ENCODE results near the gene KCNH5.

KCNH5 gene

GRCh38 chr14:62956413-62956812, 88.8 kb downstream of the KCNH5 start:
- TF ChIP-seq ZFX (IDR thresholded peaks at IDR 0.05) (no peak), CTCF (conservative IDR thresholded peaks at IDR 0.05) (no peak)
- H3K27ac ChIP-seq = no peak overlapping the region

DNA sequence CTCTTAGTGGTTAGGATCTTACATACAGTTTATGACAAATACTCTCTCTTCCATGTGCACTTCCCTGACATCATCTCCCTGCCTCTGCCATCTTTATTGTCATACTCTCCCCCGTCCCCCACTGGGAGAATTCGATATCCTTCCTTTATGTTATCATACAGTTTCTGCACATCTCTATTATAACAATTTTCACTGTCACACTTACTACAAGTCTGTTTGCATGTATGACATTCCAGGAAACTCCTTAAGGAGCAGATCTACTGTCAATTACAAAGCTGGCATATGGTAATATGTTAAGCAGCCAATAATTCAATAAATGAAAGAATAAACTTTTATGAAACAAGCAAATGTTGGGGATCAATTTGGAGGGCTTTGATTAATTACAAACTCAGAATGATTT, 91.1 kb downstream of the KCNH5 start:
- TF ChIP-seq ZFX (IDR thresholded peaks at IDR 0.05) (no peak), CTCF (conservative IDR thresholded peaks at IDR 0.05) (no peak)
- no peak overlapping the region for H3K27ac ChIP-seq

DNA sequence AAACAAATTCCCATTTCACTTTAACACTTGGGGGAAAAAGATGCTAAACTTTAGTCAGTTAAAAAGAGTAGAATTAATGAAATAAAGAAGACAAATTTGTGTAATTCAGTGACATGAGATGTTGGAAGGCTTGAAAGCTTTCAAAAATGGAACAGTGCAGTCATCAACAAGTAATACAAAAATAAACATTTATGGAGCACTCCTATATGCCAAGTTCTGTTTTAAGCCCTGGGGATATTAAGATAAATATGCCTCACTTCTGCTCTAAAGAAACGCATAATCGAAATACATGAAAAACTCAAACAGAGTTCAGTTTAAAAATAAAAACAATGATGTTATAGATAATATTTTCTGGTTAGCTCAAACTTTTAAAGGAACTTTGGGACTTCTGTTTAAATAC, 93.0 kb downstream of the KCNH5 start:
- no peak overlapping the region for H3K27ac ChIP-seq
- no peak for TF ChIP-seq ZFX (IDR thresholded peaks at IDR 0.05)
- TF ChIP-seq CTCF (conservative IDR thresholded peaks at IDR 0.05) = no peak

DNA sequence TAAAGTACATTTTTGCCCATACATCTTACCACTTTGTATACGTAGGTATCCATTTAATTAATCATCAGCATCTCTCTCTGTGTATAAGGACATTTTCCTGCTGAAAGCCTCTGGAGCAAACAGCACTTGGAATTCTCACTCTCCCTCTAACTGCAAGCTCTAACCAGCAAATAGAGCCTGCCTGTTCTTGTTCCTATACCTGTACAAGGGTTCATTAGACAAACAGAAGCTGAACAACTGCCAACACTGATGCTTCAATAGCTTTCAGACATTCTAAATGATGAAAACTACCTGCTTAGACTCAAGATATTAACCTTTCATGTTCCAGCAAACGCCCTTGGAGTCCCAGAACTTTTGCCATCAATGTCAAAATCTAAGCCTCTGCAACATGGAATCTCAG, 98.0 kb downstream of the KCNH5 start:
- no peak overlapping the region for H3K27ac ChIP-seq
- TF ChIP-seq CTCF (conservative IDR thresholded peaks at IDR 0.05) (no peak), ZFX (IDR thresholded peaks at IDR 0.05) (no peak)

DNA sequence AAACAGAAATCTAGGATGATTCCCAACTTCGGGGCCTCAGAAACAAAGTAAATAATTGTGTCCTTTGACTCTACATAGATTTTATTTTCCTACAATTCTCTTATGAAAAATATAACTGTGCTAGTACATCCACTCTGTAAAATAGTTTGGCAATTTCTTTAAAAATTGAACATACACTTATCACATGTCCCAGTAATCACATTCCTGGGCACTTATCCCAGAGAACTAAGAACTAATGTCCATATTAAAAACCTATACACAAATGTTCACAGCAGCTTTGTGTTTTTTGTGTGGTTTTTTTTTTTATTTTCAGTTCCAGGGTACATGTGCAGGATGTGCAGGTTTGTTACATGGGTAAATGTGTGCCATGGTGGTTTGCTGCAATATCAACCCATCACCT, 99.0 kb downstream of the KCNH5 start:
- no peak for TF ChIP-seq CTCF (conservative IDR thresholded peaks at IDR 0.05)
- no peak for TF ChIP-seq ZFX (IDR thresholded peaks at IDR 0.05)

DNA sequence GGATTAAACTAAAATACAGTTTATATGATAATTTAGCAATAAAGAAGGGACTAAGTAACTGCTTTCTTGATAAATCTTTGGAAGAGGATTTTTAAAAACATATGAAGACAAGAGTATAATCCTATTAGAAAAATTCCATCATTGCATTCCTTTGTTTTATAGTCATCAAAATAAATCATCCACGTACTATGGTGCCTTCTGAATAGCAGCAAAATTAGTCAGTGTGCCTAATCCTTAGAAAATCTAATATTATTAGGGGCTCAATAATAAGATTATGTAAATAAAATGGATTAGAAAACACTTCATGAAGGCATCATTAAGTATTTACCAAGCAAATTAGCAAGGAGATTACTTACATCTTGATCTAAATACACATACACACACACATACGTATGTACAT, 102.1 kb downstream of the KCNH5 start:
- no peak overlapping the region for H3K27ac ChIP-seq
- TF ChIP-seq ZFX (IDR thresholded peaks at IDR 0.05) = no peak
- TF ChIP-seq CTCF (conservative IDR thresholded peaks at IDR 0.05) = no peak

More for the DNA sequence above, 99.0 kb downstream of the KCNH5 start:
- H3K27ac ChIP-seq = no peak overlapping the region

DNA sequence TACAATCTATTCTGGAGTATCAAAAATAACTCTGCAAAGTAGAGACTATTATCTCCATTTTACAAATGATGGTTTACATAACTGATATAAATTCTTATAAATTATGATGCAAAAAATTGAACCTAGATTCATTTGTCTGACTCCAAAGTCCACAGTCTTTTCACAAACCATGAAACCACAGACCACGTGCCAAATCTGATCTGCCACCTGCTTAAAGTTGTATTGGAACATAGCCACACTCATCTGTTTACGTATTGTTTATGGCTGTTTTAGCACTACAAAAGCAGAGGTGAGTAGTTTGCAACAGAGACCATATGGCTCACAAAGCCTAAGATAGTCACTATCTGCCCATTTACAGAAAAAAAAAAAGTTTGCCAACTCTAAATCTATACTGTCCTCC, 105.3 kb downstream of the KCNH5 start:
- TF ChIP-seq ZFX (IDR thresholded peaks at IDR 0.05) (no peak), CTCF (conservative IDR thresholded peaks at IDR 0.05) (no peak)
- no peak overlapping the region for H3K27ac ChIP-seq

Measured in C4-2B (cell line).